GM21528 (cell line): ENCODE results near the gene MOV10L1.
"Not testable (repeated sequence)": the region's sequence is repeated elsewhere in the genome, so short reads cannot be mapped to it uniquely, and the experiment has no call there.

Source experiments
- ATAC-seq: cut with Tn5 transposase; IDR thresholded peaks from one replicate; pipeline ENCODE4 v1.9.1; 2021; ENCODE audit warnings: mild to moderate bottlenecking, moderate library complexity; ENCODE audit not compliant: unreplicated experiment, low FRiP score

The MOV10L1 gene

GRCh38 chr22:50076646-50077535, 12.9 kb upstream of the MOV10L1 start:
- no peak for ATAC-seq

- ATAC-seq, result no peak
Observed at GRCh38 chr22:50078246-50078645, 11.6 kb upstream of the MOV10L1 start.

- no peak for ATAC-seq
Observed at GRCh38 chr22:50078761-50079160, 11.0 kb upstream of the MOV10L1 start.

GRCh38 chr22:50080077-50080465, 9.7 kb upstream of the MOV10L1 start:
- ATAC-seq, result no peak

GRCh38 chr22:50081426-50082196, 8.2 kb upstream of the MOV10L1 start:
- no peak for ATAC-seq

- ATAC-seq, result no peak
Observed at GRCh38 chr22:50082197-50082715, 7.5 kb upstream of the MOV10L1 start.

- ATAC-seq, result no peak
Observed at GRCh38 chr22:50082961-50083461, 6.8 kb upstream of the MOV10L1 start.

- ATAC-seq, result no peak
Observed at GRCh38 chr22:50083462-50084079, 6.2 kb upstream of the MOV10L1 start.

- no peak for ATAC-seq
Observed at GRCh38 chr22:50084080-50084477, 5.7 kb upstream of the MOV10L1 start.

GRCh38 chr22:50084614-50085021, 5.2 kb upstream of the MOV10L1 start:
- no peak for ATAC-seq

- no peak for ATAC-seq
Observed at GRCh38 chr22:50085211-50085972, 4.4 kb upstream of the MOV10L1 start, which contains the start of gene MLC1. Gene MLC1, minus strand, starts transcription at chr22:50085426. Its CDS starts 524 bp downstream, at chr22:50084902.

- ATAC-seq, result no peak
Observed at GRCh38 chr22:50086526-50086925, 3.3 kb upstream of the MOV10L1 start.

- not testable (repeated sequence) for ATAC-seq
Observed at GRCh38 chr22:50086975-50087374, 2.8 kb upstream of the MOV10L1 start.

- ATAC-seq, result no peak
Observed at GRCh38 chr22:50087646-50088045, 2.2 kb upstream of the MOV10L1 start.

- ATAC-seq, result no peak
Observed at GRCh38 chr22:50088096-50088495, 1.7 kb upstream of the MOV10L1 start.

- no peak for ATAC-seq
Observed at GRCh38 chr22:50089231-50089630, 575 bp upstream of the MOV10L1 start.

- ATAC-seq, result no peak
Observed at GRCh38 chr22:50090412-50090714, 557 bp downstream of the MOV10L1 start.

GRCh38 chr22:50091092-50091768, 1.4 kb downstream of the MOV10L1 start:
- no peak for ATAC-seq

GRCh38 chr22:50092342-50092741, 2.5 kb downstream of the MOV10L1 start:
- ATAC-seq, result no peak

GRCh38 chr22:50098052-50098451, 8.2 kb downstream of the MOV10L1 start:
- ATAC-seq, result no peak
